ENCODE data around the gene PRSS16.
"Not testable (repeated sequence)": the region's sequence is repeated elsewhere in the genome, so short reads cannot be mapped to it uniquely, and the experiment has no call there.

Gene PRSS16

GRCh38 chr6:27260836-27261375 is 13.4 kb downstream of the PRSS16 start:
- H2BK12ac ChIP-seq (ENCODE audit: low read length) = no peak overlapping the region
- no peak overlapping the region for H4K8ac ChIP-seq (ENCODE audit: low read depth, low read length)
- H2BK5ac ChIP-seq (ENCODE audit: low read length) = no peak overlapping the region
- H3K18ac ChIP-seq (ENCODE audit: low read length) = no peak overlapping the region
- no peaks in the 10 kb centered on the region for H3K36me3 ChIP-seq (replicated peaks in 1 of 2; ENCODE audit: control insufficient read depth in 2 of 2, insufficient read depth in 2 of 2, low read length in 2 of 2)
- H3K23ac ChIP-seq (ENCODE audit: low read depth, low read length, poor library complexity) = no peak overlapping the region
- no peak overlapping the region for H2AFZ ChIP-seq (ENCODE audit: low read length)
- no peaks in the 10 kb centered on the region for H3K9me3 ChIP-seq (replicated peaks in 1 of 2; ENCODE audit: control insufficient read depth in 2 of 2, insufficient read depth in 1 of 2, low read depth in 1 of 2, low read length in 2 of 2)
- H3K14ac ChIP-seq (ENCODE audit: low read length) = no peak overlapping the region
- H2BK120ac ChIP-seq (ENCODE audit: low read depth, low read length) = no peak overlapping the region
- no peak for DNase-seq (ENCODE audit: low spot score)
- H3K79me1 ChIP-seq (ENCODE audit: low read depth, low read length) = no peaks in the 10 kb centered on the region
- H3K27me3 ChIP-seq (ENCODE audit: control insufficient read depth in 3 of 3, insufficient read depth in 3 of 3, low read depth in 1 of 3, low read length in 3 of 3) = peaks cover 0 to 12% (median 3%) of the 10 kb centered on the region in 3 experiments
- no peak overlapping the region for H2AK5ac ChIP-seq (ENCODE audit: low read depth, low read length)
- H4K91ac ChIP-seq (ENCODE audit: low read depth, low read length, poor library complexity) = no peak overlapping the region
- H2BK15ac ChIP-seq (ENCODE audit: low read length) = no peak overlapping the region
- no peak overlapping the region for H3K27ac ChIP-seq (replicated peaks; ENCODE audit: low read length)
- no peaks in the 10 kb centered on the region for H3K4me1 ChIP-seq (ENCODE audit: control insufficient read depth in 2 of 2, insufficient read depth in 1 of 2, low read depth in 1 of 2, low read length in 2 of 2)
- H3K4me2 ChIP-seq (ENCODE audit: insufficient read depth, low read length, poor library complexity, severe bottlenecking) = peak overlapping the region; percentile 48
- H3K4ac ChIP-seq (ENCODE audit: low read length) = no peak overlapping the region
- H3K9ac ChIP-seq (ENCODE audit: low read depth, low read length, poor library complexity) = no peak overlapping the region
- peak overlapping the region in 1 of 2 donors; percentile 76 for H3K4me3 ChIP-seq (ENCODE audit: low read length in 2 of 2)
- WGBS, 2 donors (ENCODE audit: extremely low coverage in 2 of 2, insufficient read length in 2 of 2, insufficient replicate concordance in 1 of 2) = no CpG with 5 or more reads among the region's 30 CpGs

DNA sequence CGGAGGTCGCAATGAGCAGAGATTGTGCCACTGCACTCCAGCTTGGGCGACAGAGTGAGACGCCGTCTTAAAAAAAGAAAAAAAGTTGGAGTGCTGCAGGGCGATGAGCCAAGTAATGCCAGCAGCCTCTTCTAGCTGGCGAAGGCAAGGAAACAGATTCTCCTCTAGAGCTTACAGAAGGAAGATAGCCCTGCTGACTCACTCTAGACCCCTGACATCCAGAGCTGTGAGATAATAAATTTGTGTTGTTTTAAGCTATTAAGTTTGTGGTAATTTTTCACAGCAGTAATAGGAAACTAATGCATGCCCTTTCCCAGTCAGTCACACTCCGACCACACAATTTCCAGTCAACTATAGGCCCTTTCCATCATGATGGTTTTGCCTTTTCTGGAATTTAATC is 16.4 kb downstream of the PRSS16 start:
- Histone ChIP-seq H2BK5ac (ENCODE audit: low read length) (no peak overlapping the region), H3K9me3 (replicated peaks in 1 of 2; ENCODE audit: control insufficient read depth in 2 of 2, insufficient read depth in 1 of 2, low read depth in 1 of 2, low read length in 2 of 2) (no peaks in the 10 kb centered on the region), H3K4me2 (ENCODE audit: insufficient read depth, low read length, poor library complexity, severe bottlenecking) (no peak overlapping the region), H3K9ac (ENCODE audit: low read depth, low read length, poor library complexity) (no peak overlapping the region), H3K4me3 (ENCODE audit: low read length in 2 of 2) (no peak overlapping the region), H3K27me3 (ENCODE audit: control insufficient read depth in 3 of 3, insufficient read depth in 3 of 3, low read depth in 1 of 3, low read length in 3 of 3) (peaks cover 0 to 17% (median 3%) of the 10 kb centered on the region in 3 experiments), H2BK120ac (ENCODE audit: low read depth, low read length) (no peak overlapping the region), H2BK15ac (ENCODE audit: low read length) (no peak overlapping the region), H2AK5ac (ENCODE audit: low read depth, low read length) (no peak overlapping the region), H2AFZ (ENCODE audit: low read length) (no peak overlapping the region), H3K4ac (ENCODE audit: low read length) (no peak overlapping the region), H3K18ac (ENCODE audit: low read length) (no peak overlapping the region), H4K8ac (ENCODE audit: low read depth, low read length) (no peak overlapping the region), H3K27ac (replicated peaks; ENCODE audit: low read length) (no peak overlapping the region), H3K14ac (ENCODE audit: low read length) (no peak overlapping the region), H3K79me1 (ENCODE audit: low read depth, low read length) (no peaks in the 10 kb centered on the region), H3K23ac (ENCODE audit: low read depth, low read length, poor library complexity) (no peak overlapping the region), H2BK12ac (ENCODE audit: low read length) (no peak overlapping the region), H3K4me1 (ENCODE audit: control insufficient read depth in 2 of 2, insufficient read depth in 1 of 2, low read depth in 1 of 2, low read length in 2 of 2) (peaks cover 0 to 4% of the 10 kb centered on the region in 2 donors), H4K91ac (ENCODE audit: low read depth, low read length, poor library complexity) (no peak overlapping the region), H3K36me3 (replicated peaks in 1 of 2; ENCODE audit: control insufficient read depth in 2 of 2, insufficient read depth in 2 of 2, low read length in 2 of 2) (no peaks in the 10 kb centered on the region)
- WGBS, 2 donors (ENCODE audit: extremely low coverage in 2 of 2, insufficient read length in 2 of 2, insufficient replicate concordance in 1 of 2) = no CpG with 5 or more reads among the region's 8 CpGs
- no peak for DNase-seq (ENCODE audit: low spot score)

DNA sequence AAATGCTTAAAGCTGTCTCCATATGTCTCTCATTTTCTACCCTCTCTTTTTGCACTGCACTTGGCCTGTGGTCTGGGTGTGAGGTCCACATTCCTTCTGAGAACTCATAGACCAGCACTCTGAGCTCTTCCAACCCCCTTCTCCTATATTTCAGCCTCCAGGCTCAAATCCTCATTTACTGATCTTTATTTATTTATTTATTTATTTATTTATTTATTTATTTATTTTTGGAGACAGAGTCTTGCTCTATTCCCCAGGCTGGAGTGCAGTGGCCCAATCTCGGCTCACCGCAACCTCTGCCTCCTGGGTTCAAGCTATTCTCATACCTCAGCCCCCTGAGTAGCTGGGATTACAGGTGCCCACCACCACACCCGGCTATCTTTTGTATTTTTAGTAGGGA is 19.5 kb downstream of the PRSS16 start:
- H3K4me3 ChIP-seq (ENCODE audit: low read length in 2 of 2); H2BK5ac ChIP-seq (ENCODE audit: low read length); H3K23ac ChIP-seq (ENCODE audit: low read depth, low read length, poor library complexity); H3K4me1 ChIP-seq (ENCODE audit: control insufficient read depth in 2 of 2, insufficient read depth in 1 of 2, low read depth in 1 of 2, low read length in 2 of 2); H3K4me2 ChIP-seq (ENCODE audit: insufficient read depth, low read length, poor library complexity, severe bottlenecking); H3K79me1 ChIP-seq (ENCODE audit: low read depth, low read length); H3K27ac ChIP-seq (replicated peaks; ENCODE audit: low read length); H4K8ac ChIP-seq (ENCODE audit: low read depth, low read length); H3K18ac ChIP-seq (ENCODE audit: low read length); H2AFZ ChIP-seq (ENCODE audit: low read length); H2BK12ac ChIP-seq (ENCODE audit: low read length); H2AK5ac ChIP-seq (ENCODE audit: low read depth, low read length); H3K36me3 ChIP-seq (replicated peaks in 1 of 2; ENCODE audit: control insufficient read depth in 2 of 2, insufficient read depth in 2 of 2, low read length in 2 of 2); H3K9me3 ChIP-seq (replicated peaks in 1 of 2; ENCODE audit: control insufficient read depth in 2 of 2, insufficient read depth in 1 of 2, low read depth in 1 of 2, low read length in 2 of 2); H3K4ac ChIP-seq (ENCODE audit: low read length); H2BK15ac ChIP-seq (ENCODE audit: low read length); H2BK120ac ChIP-seq (ENCODE audit: low read depth, low read length); H3K14ac ChIP-seq (ENCODE audit: low read length); H3K9ac ChIP-seq (ENCODE audit: low read depth, low read length, poor library complexity); H4K91ac ChIP-seq (ENCODE audit: low read depth, low read length, poor library complexity); DNase-seq (ENCODE audit: low spot score): not testable (repeated sequence)
- peaks cover 0 to 11% (median 0%) of the 10 kb centered on the region in 3 experiments for H3K27me3 ChIP-seq (ENCODE audit: control insufficient read depth in 3 of 3, insufficient read depth in 3 of 3, low read depth in 1 of 3, low read length in 3 of 3)
- no CpG with 5 or more reads among the region's 3 CpGs for WGBS, 2 donors (ENCODE audit: extremely low coverage in 2 of 2, insufficient read length in 2 of 2, insufficient replicate concordance in 1 of 2)

GRCh38 chr6:27267857-27268434 is 20.4 kb downstream of the PRSS16 start:
- no peak overlapping the region for H3K9ac ChIP-seq (ENCODE audit: low read depth, low read length, poor library complexity)
- H2BK5ac ChIP-seq (ENCODE audit: low read length) = no peak overlapping the region
- WGBS, 2 donors (ENCODE audit: extremely low coverage in 2 of 2, insufficient read length in 2 of 2, insufficient replicate concordance in 1 of 2) = no CpG with 5 or more reads among the region's 22 CpGs
- H2BK15ac ChIP-seq (ENCODE audit: low read length) = peak overlapping the region; percentile 17
- H3K18ac ChIP-seq (ENCODE audit: low read length) = no peak overlapping the region
- no peak for DNase-seq (ENCODE audit: low spot score)
- no peak overlapping the region for H4K8ac ChIP-seq (ENCODE audit: low read depth, low read length)
- peaks cover 0 to 4% of the 10 kb centered on the region in 2 donors for H3K4me1 ChIP-seq (ENCODE audit: control insufficient read depth in 2 of 2, insufficient read depth in 1 of 2, low read depth in 1 of 2, low read length in 2 of 2)
- H3K36me3 ChIP-seq (replicated peaks in 1 of 2; ENCODE audit: control insufficient read depth in 2 of 2, insufficient read depth in 2 of 2, low read length in 2 of 2) = no peaks in the 10 kb centered on the region
- no peak overlapping the region for H2BK12ac ChIP-seq (ENCODE audit: low read length)
- no peaks in the 10 kb centered on the region for H3K79me1 ChIP-seq (ENCODE audit: low read depth, low read length)
- no peak overlapping the region for H3K27ac ChIP-seq (replicated peaks; ENCODE audit: low read length)
- peaks cover 0 to 11% (median 0%) of the 10 kb centered on the region in 3 experiments for H3K27me3 ChIP-seq (ENCODE audit: control insufficient read depth in 3 of 3, insufficient read depth in 3 of 3, low read depth in 1 of 3, low read length in 3 of 3)
- peak overlapping the region; percentile 40 for H2AFZ ChIP-seq (ENCODE audit: low read length)
- no peak overlapping the region for H3K4ac ChIP-seq (ENCODE audit: low read length)
- H3K4me2 ChIP-seq (ENCODE audit: insufficient read depth, low read length, poor library complexity, severe bottlenecking) = peak overlapping the region; percentile 31
- peak overlapping the region in 1 of 2 donors; percentile 2 for H3K4me3 ChIP-seq (ENCODE audit: low read length in 2 of 2)
- no peak overlapping the region for H2BK120ac ChIP-seq (ENCODE audit: low read depth, low read length)
- H3K23ac ChIP-seq (ENCODE audit: low read depth, low read length, poor library complexity) = no peak overlapping the region
- H2AK5ac ChIP-seq (ENCODE audit: low read depth, low read length) = no peak overlapping the region
- H3K14ac ChIP-seq (ENCODE audit: low read length) = no peak overlapping the region
- no peaks in the 10 kb centered on the region for H3K9me3 ChIP-seq (replicated peaks in 1 of 2; ENCODE audit: control insufficient read depth in 2 of 2, insufficient read depth in 1 of 2, low read depth in 1 of 2, low read length in 2 of 2)
- H4K91ac ChIP-seq (ENCODE audit: low read depth, low read length, poor library complexity) = no peak overlapping the region

Measured in neuronal stem cell (in vitro differentiated cells).